ENCODE measurements around the gene MBOAT1. TPM values are rescaled to one million over a fixed set of nuclear protein-coding genes. Genes with fewer than 3 reads are reported as not detected.

The MBOAT1 gene
- total and polyA plus RNA-seq, 2 of the 13 experiments (the other 11 are each of a cell fraction or from before 2014, with no cell fraction given) = not detected

DNA sequence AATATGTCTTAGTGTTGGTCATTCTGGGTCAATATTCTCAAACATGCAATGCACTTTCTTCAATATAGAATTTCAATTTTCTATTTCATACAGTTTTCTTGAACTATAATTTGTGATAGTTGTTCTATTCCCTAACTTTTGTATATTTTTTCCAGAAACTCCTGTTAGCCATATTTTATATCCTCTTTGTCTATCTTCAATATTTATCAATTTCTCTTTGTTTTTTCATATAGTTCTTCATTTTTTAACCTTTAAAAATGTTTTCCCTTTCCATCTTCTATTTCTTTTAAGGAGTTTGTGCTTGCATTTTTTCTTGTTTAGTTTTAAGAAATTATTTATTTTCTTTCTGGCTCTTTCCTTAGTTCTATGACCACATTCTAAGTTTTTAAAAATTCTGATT lies 42.0 kb upstream of the MBOAT1 start:
- POLR2A ChIA-PET = no interaction called here
- no peaks in the 10 kb centered on the region for H3K79me2 ChIP-seq (ENCODE audit: insufficient read depth, low read length)
- no TSS peak for BruUV-seq (replicated peaks)
- no peaks in the 10 kb centered on the region for H3K36me3 ChIP-seq (replicated peaks in 1 of 2; ENCODE audit: control insufficient read depth in 1 of 2, insufficient read depth in 2 of 2, low read length in 2 of 2)
- in situ Hi-C loops (cut with HindIII; ENCODE audit: extremely low pct_ligation_motif_present, low pct_unique_long_range_greater_than_20kb) (no loop called here), intact Hi-C loops (cut with micrococcal nuclease; ENCODE audit: unreplicated experiment) (no loop called here)
- no peak for DNase-seq (ENCODE audit: low spot score)
- H3K4me3 ChIP-seq (replicated peaks in 1 of 3; ENCODE audit: insufficient read depth in 1 of 3, low read depth in 2 of 3, low read length in 3 of 3) = no peak overlapping the region
- FAIRE-seq = no peak
- no peaks in the 10 kb centered on the region for H4K20me1 ChIP-seq (ENCODE audit: insufficient read depth, low read length)
- H2AFZ ChIP-seq (ENCODE audit: low read length) = no peak overlapping the region
- H3K9ac ChIP-seq (ENCODE audit: insufficient read depth, low read depth, low read length) = no peak overlapping the region
- H3K27me3 ChIP-seq (ENCODE audit: control insufficient read depth in 1 of 2, insufficient read depth in 2 of 2, low read length in 2 of 2) = 0 out of 5 replicates have a peak, but pooled peaks cover 0 to 1% of the 10 kb centered on the region in 2 experiments
- no peaks in the 10 kb centered on the region for H3K4me1 ChIP-seq (ENCODE audit: insufficient read depth, low read length)
- H3K9me3 ChIP-seq (ENCODE audit: low read length) = no peaks in the 10 kb centered on the region
- CTCF ChIA-PET (ENCODE audit: low intra/inter-chr PET ratio, low total read pairs) = no interaction called here
- H3K4me2 ChIP-seq (ENCODE audit: low read depth, low read length) = no peak overlapping the region
- H3K27ac ChIP-seq (ENCODE audit: extremely low read length, insufficient read depth, low read length) = no peak overlapping the region
- no peak for ATAC-seq
- TF ChIP-seq FOXK2 (IDR thresholded peaks at IDR 0.05) (no peak), ZMYM3 (CRISPR knock-in tag; IDR thresholded peaks at IDR 0.05) (no peak), MAFF (IDR thresholded peaks at IDR 0.05; ENCODE audit: low read depth, low read length) (no peak), FLYWCH1 (CRISPR knock-in tag; IDR thresholded peaks at IDR 0.05) (no peak), ZBTB3 (CRISPR knock-in tag; IDR thresholded peaks at IDR 0.05; ENCODE audit: borderline replicate concordance, low read depth) (no peak), TCF12 (IDR thresholded peaks at IDR 0.05) (no peak), TCF12 (CRISPR knock-in tag; IDR thresholded peaks at IDR 0.05) (no peak), YEATS2 (CRISPR knock-in tag; IDR thresholded peaks at IDR 0.05; ENCODE audit: borderline replicate concordance) (no peak), SIN3A (IDR thresholded peaks at IDR 0.05; ENCODE audit: borderline replicate concordance, low read depth, low read length) (no peak), HHEX (CRISPR knock-in tag; IDR thresholded peaks at IDR 0.05) (no peak), ZSCAN31 (CRISPR knock-in tag; IDR thresholded peaks at IDR 0.05; ENCODE audit: low read depth) (no peak)
- TF ChIP-seq, protein P1, sequence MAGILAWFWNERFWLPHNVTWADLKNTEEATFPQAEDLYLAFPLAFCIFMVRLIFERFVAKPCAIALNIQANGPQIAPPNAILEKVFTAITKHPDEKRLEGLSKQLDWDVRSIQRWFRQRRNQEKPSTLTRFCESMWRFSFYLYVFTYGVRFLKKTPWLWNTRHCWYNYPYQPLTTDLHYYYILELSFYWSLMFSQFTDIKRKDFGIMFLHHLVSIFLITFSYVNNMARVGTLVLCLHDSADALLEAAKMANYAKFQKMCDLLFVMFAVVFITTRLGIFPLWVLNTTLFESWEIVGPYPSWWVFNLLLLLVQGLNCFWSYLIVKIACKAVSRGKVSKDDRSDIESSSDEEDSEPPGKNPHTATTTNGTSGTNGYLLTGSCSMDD (CRISPR knock-in tag; IDR thresholded peaks at IDR 0.05) = no peak
- TF ChIP-seq, protein P2, sequence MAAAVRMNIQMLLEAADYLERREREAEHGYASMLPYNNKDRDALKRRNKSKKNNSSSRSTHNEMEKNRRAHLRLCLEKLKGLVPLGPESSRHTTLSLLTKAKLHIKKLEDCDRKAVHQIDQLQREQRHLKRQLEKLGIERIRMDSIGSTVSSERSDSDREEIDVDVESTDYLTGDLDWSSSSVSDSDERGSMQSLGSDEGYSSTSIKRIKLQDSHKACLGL (CRISPR knock-in tag; IDR thresholded peaks at IDR 0.05) = no peak

Measured in HepG2 (cell line).